Neural progenitor cell (in vitro differentiated cells): ENCODE measurements around the gene CUBN. TPM values are rescaled to one million over a fixed set of nuclear protein-coding genes. Genes with fewer than 3 reads are reported as not detected.
A peak's percentile ranks its signal among the peaks of the same experiment; 100 is the strongest.
"Not testable (repeated sequence)": the region's sequence is repeated elsewhere in the genome, so short reads cannot be mapped to it uniquely, and the experiment has no call there.

Source experiments
- DNase-seq: peaks from one replicate; pipeline ENCODE4 v3.0.0-alpha.2; 2016; ENCODE audit warnings: low spot score
- H2AFZ ChIP-seq: fragments of 200-600 bp; sonication (generic); replicated peaks from 2 replicates; pipeline ENCODE4 v1.6.1; 2016; ENCODE audit warnings: antibody characterized with exemption
- H3F3A ChIP-seq: fragments of 200-600 bp; sonication (generic); 2 replicates; pipeline ENCODE4 v1.6.1; 2016; ENCODE audit warnings: antibody characterized with exemption, low read depth
- H3K27ac ChIP-seq: fragments of 200-600 bp; sonication (generic); 2 replicates; pipeline ENCODE4 v1.5.1; 2016; ENCODE audit warnings: mild to moderate bottlenecking
- H3K27me3 ChIP-seq: fragments of 200-600 bp; sonication (generic); 2 replicates; pipeline ENCODE4 v1.6.1; 2016; ENCODE audit warnings: mild to moderate bottlenecking, moderate library complexity
- H3K36me3 ChIP-seq: fragments of 200-600 bp; sonication (generic); 2 replicates; pipeline ENCODE4 v1.5.1; 2016
- H3K4me1 ChIP-seq: fragments of 200-600 bp; sonication (generic); 2 replicates; pipeline ENCODE4 v1.6.1; 2016; ENCODE audit warnings: mixed run types
- H3K4me2 ChIP-seq: fragments of 200-600 bp; sonication (generic); 2 replicates; pipeline ENCODE4 v1.6.1; 2016
- H3K4me3 ChIP-seq: fragments of 200-600 bp; sonication (generic); 2 replicates; pipeline ENCODE4 v1.5.1; 2016
- H3K79me2 ChIP-seq: fragments of 200-600 bp; sonication (generic); 2 replicates; pipeline ENCODE4 v1.6.1; 2016; ENCODE audit warnings: low read depth
- H3K9ac ChIP-seq: fragments of 200-600 bp; sonication (generic); 2 replicates; pipeline ENCODE4 v1.6.1; 2016
- H3K9me3 ChIP-seq: fragments of 200-600 bp; sonication (generic); 2 replicates; pipeline ENCODE4 v1.5.1; 2016; ENCODE audit warnings: low read depth
- H4K20me1 ChIP-seq: fragments of 200-600 bp; sonication (generic); 2 replicates; pipeline ENCODE4 v1.6.1; 2016; ENCODE audit warnings: low read depth
- H3K27ac Mint-ChIP-seq: 3 replicates; pipeline ENCODE4 v1.8.0; 2021; ENCODE audit warnings: mixed read lengths
- H3K27me3 Mint-ChIP-seq: 2 replicates; pipeline ENCODE4 v1.8.0; 2022; ENCODE audit warnings: low read depth, mild to moderate bottlenecking, inconsistent platforms, moderate library complexity, mixed read lengths; ENCODE audit not compliant: insufficient read depth
- H3K36me3 Mint-ChIP-seq: 3 replicates; pipeline ENCODE4 v1.8.0; 2021; ENCODE audit warnings: mixed read lengths
- H3K4me1 Mint-ChIP-seq: 3 replicates; pipeline ENCODE4 v1.8.0; 2021; ENCODE audit warnings: mixed read lengths
- H3K4me3 Mint-ChIP-seq: 3 replicates; pipeline ENCODE4 v1.8.0; 2021; ENCODE audit warnings: mild to moderate bottlenecking, moderate library complexity, mixed read lengths
- H3K9me3 Mint-ChIP-seq: 3 replicates; pipeline ENCODE4 v1.8.0; 2020; ENCODE audit warnings: mixed read lengths
- CTCF ChIP-seq: fragments of 200-600 bp; sonication (generic); IDR thresholded peaks from 2 replicates; pipeline ENCODE4 v1.5.1; 2017; ENCODE audit warnings: antibody characterized with exemption, mild to moderate bottlenecking
- EZH2 ChIP-seq: fragments of 200-600 bp; sonication (generic); IDR thresholded peaks from 2 replicates; pipeline ENCODE4 v1.6.1; 2017; ENCODE audit warnings: antibody characterized with exemption, mild to moderate bottlenecking, moderate library complexity
- EZH2phosphoT487 ChIP-seq: fragments of 200-600 bp; sonication (generic); IDR thresholded peaks from 2 replicates; pipeline ENCODE4 v1.6.1; 2017; ENCODE audit warnings: antibody characterized with exemption
- total RNA-seq: library from RNA; depleted of rRNA; stranded (reverse); fragments of >200 nt; gene quantifications from 2 replicates; pipeline ENCODE4 v1.2.3, GENCODE V29; 2015; ENCODE audit warnings: low replicate concordance

CUBN gene
- total RNA-seq, 1 donor from 2014 or later: 2.2 TPM

DNA sequence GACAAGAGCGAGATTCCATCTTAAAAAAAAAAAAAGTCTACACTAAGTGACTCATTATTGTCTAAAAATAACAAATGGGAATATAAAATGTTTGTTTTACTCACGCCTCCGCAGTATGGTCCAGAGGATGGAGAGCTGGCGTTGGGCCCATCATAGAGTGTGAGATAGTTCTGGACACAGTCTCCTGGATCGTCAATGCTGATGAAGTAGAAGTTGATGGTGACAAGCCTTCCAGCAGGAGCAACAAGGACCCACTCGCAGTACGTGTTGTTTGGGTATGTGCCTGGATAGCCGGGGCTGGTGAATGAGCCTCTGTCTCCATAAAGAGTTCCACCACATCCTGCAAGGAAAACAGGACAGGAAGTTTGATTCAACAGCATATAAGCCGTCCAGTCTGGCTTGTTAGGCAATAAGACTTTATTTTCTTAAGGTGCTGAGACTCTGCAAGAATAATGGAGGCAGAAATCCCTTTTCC lies 300.9 kb downstream of the CUBN start:
- Mint-ChIP-seq H3K4me1 (peaks cover 5% of the 10 kb centered on the region), H3K4me3 (no peak overlapping the region), H3K36me3 (peaks cover 5% of the 10 kb centered on the region), H3K9me3 (no peaks in the 10 kb centered on the region), H3K27me3 (no peaks in the 10 kb centered on the region), H3K27ac (no peak overlapping the region)
- no peaks in the 10 kb centered on the region for H4K20me1 ChIP-seq
- TF ChIP-seq EZH2: no peak
- H3K79me2 ChIP-seq: no peaks in the 10 kb centered on the region
- no peak overlapping the region for H3K27ac ChIP-seq
- no peaks in the 10 kb centered on the region for H3F3A ChIP-seq
- H2AFZ ChIP-seq: no peak overlapping the region
- H3K4me1 ChIP-seq: no peaks in the 10 kb centered on the region
- no peaks in the 10 kb centered on the region for H3K36me3 ChIP-seq
- H3K4me3 ChIP-seq: no peak overlapping the region
- DNase-seq: no peak
- H3K9ac ChIP-seq: no peak overlapping the region
- no peaks in the 10 kb centered on the region for H3K9me3 ChIP-seq
- H3K27me3 ChIP-seq: no peaks in the 10 kb centered on the region
- no peak overlapping the region for H3K4me2 ChIP-seq

GRCh38 chr10:16828114-16828568 lies 301.5 kb downstream of the CUBN start:
- Histone ChIP-seq H3K27me3 (no peaks in the 10 kb centered on the region), H3K27ac (no peak overlapping the region), H3K9me3 (no peaks in the 10 kb centered on the region), H3K79me2 (no peaks in the 10 kb centered on the region), H3K9ac (no peak overlapping the region), H3K4me3 (no peak overlapping the region), H3K4me1 (no peaks in the 10 kb centered on the region), H3K4me2 (no peak overlapping the region), H3K36me3 (no peaks in the 10 kb centered on the region), H4K20me1 (no peaks in the 10 kb centered on the region), H2AFZ (no peak overlapping the region), H3F3A (no peaks in the 10 kb centered on the region)
- TF ChIP-seq CTCF: peak; percentile 75
- TF ChIP-seq EZH2phosphoT487: no peak
- Mint-ChIP-seq H3K27me3 (no peaks in the 10 kb centered on the region), H3K9me3 (peaks cover 5% of the 10 kb centered on the region), H3K36me3 (peaks cover 6% of the 10 kb centered on the region), H3K4me3 (no peak overlapping the region), H3K4me1 (peaks cover 3% of the 10 kb centered on the region), H3K27ac (no peak overlapping the region)
- DNase-seq: peak; percentile 90

GRCh38 chr10:16827474-16827873 lies 302.1 kb downstream of the CUBN start:
- not testable (repeated sequence) for H2AFZ ChIP-seq, H4K20me1 ChIP-seq, H3K4me1 Mint-ChIP-seq, H3K4me3 Mint-ChIP-seq, H3K27me3 Mint-ChIP-seq, H3K79me2 ChIP-seq, H3K9me3 Mint-ChIP-seq, H3K27ac Mint-ChIP-seq, H3K9ac ChIP-seq, H3K4me3 ChIP-seq, H3K36me3 ChIP-seq, H3K27ac ChIP-seq, H3K27me3 ChIP-seq, H3K4me2 ChIP-seq, H3F3A ChIP-seq, DNase-seq, H3K9me3 ChIP-seq, H3K36me3 Mint-ChIP-seq, H3K4me1 ChIP-seq

DNA sequence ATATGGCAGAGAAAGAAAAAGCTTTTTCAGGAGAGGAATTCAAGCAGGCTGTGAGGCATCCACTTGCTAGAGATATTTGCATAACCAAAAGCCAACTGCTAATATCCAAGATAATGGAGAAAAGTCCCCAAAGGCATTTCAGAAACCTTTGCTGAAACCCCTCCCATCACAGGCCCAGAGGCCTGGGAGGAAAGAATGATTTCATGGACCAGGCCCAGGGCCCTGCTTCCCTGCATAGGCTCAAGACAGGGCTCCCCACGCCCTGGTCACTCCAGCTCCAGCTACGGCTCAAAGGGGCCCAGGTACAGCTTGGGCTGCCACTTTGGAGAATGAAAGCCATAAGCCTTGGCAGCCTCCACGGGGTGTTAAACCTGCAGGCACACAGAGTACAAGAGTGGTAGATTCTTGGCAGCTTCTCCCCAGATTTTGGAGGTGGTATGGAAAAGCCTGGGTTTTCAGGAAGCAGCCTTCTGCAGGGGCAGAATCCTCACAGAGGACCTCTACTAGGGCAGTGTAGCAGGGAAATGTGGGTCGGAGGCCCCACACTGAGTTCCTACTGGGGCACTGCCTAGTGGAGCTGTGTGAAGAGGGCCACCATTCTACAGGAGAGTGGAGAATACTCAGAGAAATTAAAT lies 306.8 kb downstream of the CUBN start:
- Histone ChIP-seq H3K27me3 (peaks cover 15% of the 10 kb centered on the region), H3K4me2 (no peak overlapping the region), H3K4me3 (no peak overlapping the region), H2AFZ (no peak overlapping the region), H3K79me2 (no peaks in the 10 kb centered on the region), H3K9me3 (no peaks in the 10 kb centered on the region), H3K9ac (no peak overlapping the region), H4K20me1 (no peaks in the 10 kb centered on the region), H3F3A (no peaks in the 10 kb centered on the region), H3K4me1 (no peaks in the 10 kb centered on the region), H3K27ac (no peak overlapping the region), H3K36me3 (peaks cover 3% of the 10 kb centered on the region)
- no peak for TF ChIP-seq CTCF
- Mint-ChIP-seq H3K27me3 (peaks cover 2% of the 10 kb centered on the region), H3K27ac (no peak overlapping the region), H3K4me3 (no peak overlapping the region), H3K4me1 (peaks cover 5% of the 10 kb centered on the region), H3K9me3 (peaks cover 18% of the 10 kb centered on the region), H3K36me3 (peaks cover 5% of the 10 kb centered on the region)
- DNase-seq: no peak
